ENCODE data around the gene SCYGR5. TPM values are rescaled to one million over a fixed set of nuclear protein-coding genes. Genes with fewer than 3 reads are reported as not detected.
"Not testable (repeated sequence)": the region's sequence is repeated elsewhere in the genome, so short reads cannot be mapped to it uniquely, and the experiment has no call there.

Gene SCYGR5
- total and polyA plus RNA-seq, 5 donors, result not detected

DNA sequence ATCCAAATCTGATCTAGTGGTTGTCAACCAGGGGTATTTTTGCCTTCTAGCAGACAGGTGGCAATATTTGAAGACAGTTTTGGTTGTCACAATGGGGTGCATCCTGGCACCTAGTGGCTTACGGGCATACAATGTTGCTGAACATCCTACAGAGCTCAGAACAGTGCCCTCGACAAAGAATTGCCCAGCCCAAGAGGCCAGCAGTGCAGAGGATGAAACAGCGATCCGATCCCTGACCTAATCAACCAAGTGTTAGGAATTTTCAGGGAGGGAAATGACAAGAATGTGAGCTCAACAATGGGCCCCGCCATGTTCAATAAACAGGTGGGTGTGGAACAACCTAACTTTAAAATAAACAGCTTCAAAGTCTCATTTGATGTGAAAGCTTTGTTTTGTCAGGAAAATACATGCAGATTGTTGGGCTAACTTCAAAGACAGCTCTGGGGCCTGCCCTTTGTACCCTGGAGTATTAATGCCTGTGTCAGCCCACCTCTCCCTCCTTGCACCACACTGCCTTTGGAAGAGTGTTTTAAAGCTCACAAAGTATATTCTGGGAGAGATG, 22.5 kb upstream of the SCYGR5 start:
- WGBS, result 85% methylated on average over 5 of the region's 5 CpGs
- no peak overlapping the region for H3K27ac ChIP-seq (ENCODE audit: low read length)
- intact Hi-C loops (cut with DNase I), result no loop called here
- ATAC-seq (no peak), DNase-seq (no peak)
- peaks cover 2% of the 10 kb centered on the region for H3K27me3 ChIP-seq (ENCODE audit: control insufficient read depth, insufficient read depth)
- H3K4me1 ChIP-seq (ENCODE audit: control insufficient read depth, insufficient read depth, low read length), result no peaks in the 10 kb centered on the region
- H3K4me3 ChIP-seq (ENCODE audit: low read length), result no peak overlapping the region
- H3K9me3 ChIP-seq (ENCODE audit: control insufficient read depth, low read length), result no peaks in the 10 kb centered on the region

- no peaks in the 10 kb centered on the region for H3K27me3 ChIP-seq (ENCODE audit: control insufficient read depth, insufficient read depth)
These were observed 13.2 kb upstream of the SCYGR5 start for GRCh38 chr2:227653419-227653818.

DNA sequence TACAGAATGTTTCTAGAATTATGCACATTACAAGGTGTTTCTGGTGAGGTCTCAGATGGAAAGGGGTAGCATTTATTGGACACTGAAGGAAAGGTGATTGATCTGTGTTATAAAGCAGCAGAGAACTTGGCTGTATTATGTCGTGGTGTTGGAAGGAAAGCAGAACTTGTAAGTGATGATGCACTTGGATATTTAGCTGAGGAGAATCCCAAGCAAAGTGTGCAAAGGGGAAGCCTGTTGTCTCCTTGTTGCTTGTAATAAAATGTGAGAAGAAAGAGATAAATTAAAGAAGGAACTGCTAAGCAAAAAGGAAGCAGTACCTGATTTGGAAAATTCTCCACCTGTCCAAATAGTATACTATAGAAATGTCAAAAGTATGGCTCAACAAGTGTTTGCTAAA, 12.2 kb upstream of the SCYGR5 start:
- Histone ChIP-seq H3K27ac (ENCODE audit: low read length) (no peak overlapping the region), H3K9me3 (ENCODE audit: control insufficient read depth, low read length) (no peaks in the 10 kb centered on the region), H3K4me3 (ENCODE audit: low read length) (no peak overlapping the region), H3K4me1 (ENCODE audit: control insufficient read depth, insufficient read depth, low read length) (peaks cover 2% of the 10 kb centered on the region), H3K27me3 (ENCODE audit: control insufficient read depth, insufficient read depth) (no peaks in the 10 kb centered on the region)
- no peak for ATAC-seq
- intact Hi-C loops (cut with DNase I), result no loop called here
- 70% methylated on average over 1 of the region's 1 CpG for WGBS
- no peak for DNase-seq

More at GRCh38 chr2:227653419-227653818, 13.2 kb upstream of the SCYGR5 start:
- Histone ChIP-seq H3K9me3 (ENCODE audit: control insufficient read depth, low read length) (no peaks in the 10 kb centered on the region), H3K27ac (ENCODE audit: low read length) (no peak overlapping the region), H3K4me1 (ENCODE audit: control insufficient read depth, insufficient read depth, low read length) (peaks cover 2% of the 10 kb centered on the region), H3K4me3 (ENCODE audit: low read length) (no peak overlapping the region)
- ATAC-seq (no peak), DNase-seq (no peak)
- WGBS, result 43% methylated on average over 4 of the region's 4 CpGs
- intact Hi-C loops (cut with DNase I), result no loop called here

DNA sequence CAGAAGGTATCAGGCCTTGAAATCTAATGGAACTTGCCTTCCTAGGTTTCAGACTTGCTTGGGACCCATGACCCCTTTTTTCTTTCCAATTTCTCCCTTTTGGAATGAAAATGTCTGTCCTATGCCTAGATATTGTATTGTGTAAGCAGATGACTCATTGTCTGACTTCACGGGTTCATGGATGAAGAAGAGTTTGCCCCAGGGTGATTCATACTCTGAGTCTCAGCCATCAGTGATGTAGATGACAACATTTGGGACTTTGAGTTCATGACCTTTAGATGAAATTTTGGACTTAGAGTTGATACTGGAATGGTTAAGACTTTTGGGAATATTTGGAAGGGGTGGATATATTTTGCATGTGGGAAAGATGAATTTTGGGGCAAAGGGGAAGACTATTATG, 11.2 kb upstream of the SCYGR5 start:
- intact Hi-C loops (cut with DNase I), result loop anchor here in 3 of 4 donors (5.0 kb wide), 1 partner anchor 112 kb away; no protein-coding TSS in a partner anchor
- WGBS, result 29% methylated on average over 1 of the region's 1 CpG
- H3K27me3 ChIP-seq (ENCODE audit: control insufficient read depth, insufficient read depth), result no peaks in the 10 kb centered on the region
- H3K9me3 ChIP-seq (ENCODE audit: control insufficient read depth, low read length), result no peaks in the 10 kb centered on the region
- no peak overlapping the region for H3K4me3 ChIP-seq (ENCODE audit: low read length)
- peaks cover 2% of the 10 kb centered on the region for H3K4me1 ChIP-seq (ENCODE audit: control insufficient read depth, insufficient read depth, low read length)
- DNase-seq (no peak), ATAC-seq (peak; percentile 83 to 88)
- no peak overlapping the region for H3K27ac ChIP-seq (ENCODE audit: low read length)

DNA sequence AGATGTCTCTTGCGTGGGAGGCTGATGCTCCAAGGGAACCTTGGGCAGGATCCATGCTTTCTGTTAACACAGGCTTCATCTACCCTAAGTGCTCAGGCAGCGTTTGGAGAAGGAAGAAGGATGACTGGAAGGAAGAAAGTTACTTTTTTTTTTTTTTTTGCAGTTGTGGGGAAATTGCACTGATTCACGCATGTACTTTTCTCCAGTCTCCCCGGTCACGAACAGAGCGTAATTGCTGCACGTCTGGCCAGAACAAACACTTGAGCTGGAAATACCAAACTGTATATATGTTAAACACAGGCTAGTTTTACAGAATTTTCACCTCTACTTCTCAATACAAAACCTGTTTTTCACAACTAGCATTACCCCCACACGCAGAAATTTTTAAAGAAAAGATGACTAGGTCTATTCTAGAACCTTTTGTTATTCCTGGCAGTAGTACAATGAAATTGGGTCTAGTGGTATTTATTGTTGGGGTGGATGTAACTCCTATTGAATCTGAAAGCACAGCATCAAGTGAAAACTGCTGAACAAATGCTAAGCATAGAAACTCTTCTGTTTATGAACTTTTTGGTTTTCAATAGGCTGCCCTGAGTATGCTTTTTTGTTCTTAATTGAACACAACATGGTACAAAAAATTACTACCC, 9.3 kb upstream of the SCYGR5 start:
- H3K4me1 ChIP-seq (ENCODE audit: control insufficient read depth, insufficient read depth, low read length), result peaks cover 2% of the 10 kb centered on the region
- intact Hi-C loops (cut with DNase I), result loop anchor here in 3 of 4 donors (5.0 kb wide), 1 partner anchor 110 kb away; no protein-coding TSS in a partner anchor
- H3K4me3 ChIP-seq (ENCODE audit: low read length), result no peak overlapping the region
- no peak for ATAC-seq
- 57% methylated on average over 8 of the region's 8 CpGs for WGBS
- no peaks in the 10 kb centered on the region for H3K27me3 ChIP-seq (ENCODE audit: control insufficient read depth, insufficient read depth)
- H3K9me3 ChIP-seq (ENCODE audit: control insufficient read depth, low read length), result no peaks in the 10 kb centered on the region
- H3K27ac ChIP-seq (ENCODE audit: low read length), result no peak overlapping the region
- no peak for DNase-seq

- ATAC-seq, result no peak
- H3K4me1 ChIP-seq (ENCODE audit: control insufficient read depth, insufficient read depth, low read length), result no peaks in the 10 kb centered on the region
- WGBS, result 37% methylated on average over 7 of the region's 7 CpGs
- H3K27me3 ChIP-seq (ENCODE audit: control insufficient read depth, insufficient read depth), result no peaks in the 10 kb centered on the region
- DNase-seq, result no peak
- intact Hi-C loops (cut with DNase I), result no loop called here
- no peak overlapping the region for H3K27ac ChIP-seq (ENCODE audit: low read length)
- no peak overlapping the region for H3K4me3 ChIP-seq (ENCODE audit: low read length)
- no peaks in the 10 kb centered on the region for H3K9me3 ChIP-seq (ENCODE audit: control insufficient read depth, low read length)
These were observed 5.5 kb upstream of the SCYGR5 start for GRCh38 chr2:227661025-227661649.

DNA sequence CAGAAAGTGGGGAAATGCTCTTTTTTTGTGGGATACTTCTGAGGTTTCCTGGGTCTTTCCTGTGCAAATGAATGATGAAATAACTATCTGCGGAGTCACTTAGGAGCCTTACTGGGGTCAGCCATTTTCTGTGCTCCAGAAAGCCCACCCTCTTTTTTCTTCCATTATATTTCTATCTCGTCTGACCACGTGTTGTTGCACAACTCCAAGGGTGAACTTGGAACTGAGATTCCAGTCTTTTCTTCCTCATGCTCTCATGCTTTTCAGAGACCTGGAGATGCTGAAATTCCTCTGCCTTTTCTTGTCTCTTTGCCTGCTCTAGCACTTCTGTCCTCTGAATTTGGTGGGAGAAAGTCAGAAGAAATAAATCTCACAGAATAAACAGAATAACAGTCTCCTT, 4.8 kb upstream of the SCYGR5 start:
- no peaks in the 10 kb centered on the region for H3K4me1 ChIP-seq (ENCODE audit: control insufficient read depth, insufficient read depth, low read length)
- H3K4me3 ChIP-seq (ENCODE audit: low read length), result no peak overlapping the region
- no peak overlapping the region for H3K27ac ChIP-seq (ENCODE audit: low read length)
- intact Hi-C loops (cut with DNase I), result no loop called here
- ATAC-seq, result no peak
- H3K9me3 ChIP-seq (ENCODE audit: control insufficient read depth, low read length), result no peaks in the 10 kb centered on the region
- 45% methylated on average over 3 of the region's 3 CpGs for WGBS
- no peak for DNase-seq
- H3K27me3 ChIP-seq (ENCODE audit: control insufficient read depth, insufficient read depth), result no peaks in the 10 kb centered on the region

DNA sequence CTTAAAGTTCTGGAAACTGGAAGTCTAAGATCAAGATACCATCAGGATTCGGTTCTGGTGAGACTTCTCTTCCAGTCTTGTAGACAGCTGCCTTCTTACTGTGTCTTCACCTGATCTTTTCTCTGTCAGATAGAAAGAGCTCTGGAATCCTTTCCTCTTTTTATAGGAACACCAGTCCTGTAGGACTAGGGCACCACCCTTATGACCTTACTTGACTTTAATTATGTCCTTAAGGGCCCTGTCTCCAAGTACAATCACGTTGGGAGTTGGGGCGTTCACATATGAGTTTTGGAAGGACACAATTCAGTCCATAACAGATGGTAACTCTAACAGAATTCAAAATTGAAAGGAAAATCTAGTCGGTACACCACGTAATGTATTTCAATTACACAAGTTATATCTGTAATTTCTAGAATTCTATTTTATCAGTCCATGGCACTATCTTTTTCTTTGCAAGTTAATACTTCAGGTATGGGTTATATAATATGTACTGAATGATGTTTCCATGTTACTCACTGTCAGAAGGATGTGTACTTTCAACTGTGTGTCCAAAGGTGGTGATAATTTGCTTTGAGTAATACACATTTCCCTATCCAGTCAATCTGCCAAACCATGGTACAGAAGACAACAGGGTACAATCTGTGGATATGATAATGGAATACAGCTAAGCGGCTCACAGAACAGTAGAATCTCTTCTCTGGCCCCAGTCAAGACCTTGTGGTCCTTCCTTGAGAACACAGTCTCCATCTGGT, 1.2 kb upstream of the SCYGR5 start:
- H3K27me3 ChIP-seq (ENCODE audit: control insufficient read depth, insufficient read depth), result no peaks in the 10 kb centered on the region
- no peaks in the 10 kb centered on the region for H3K4me1 ChIP-seq (ENCODE audit: control insufficient read depth, insufficient read depth, low read length)
- H3K4me3 ChIP-seq (ENCODE audit: low read length), result no peak overlapping the region
- intact Hi-C loops (cut with DNase I), result no loop called here
- no peak for DNase-seq
- ATAC-seq, result no peak
- WGBS, result 83% methylated on average over 6 of the region's 6 CpGs
- H3K27ac ChIP-seq (ENCODE audit: low read length), result no peak overlapping the region
- H3K9me3 ChIP-seq (ENCODE audit: control insufficient read depth, low read length), result no peaks in the 10 kb centered on the region

- H3K4me3 ChIP-seq (ENCODE audit: low read length), result no peak overlapping the region
- 61% methylated on average over 3 of the region's 3 CpGs for WGBS
- no peaks in the 10 kb centered on the region for H3K27me3 ChIP-seq (ENCODE audit: control insufficient read depth, insufficient read depth)
- no peak for ATAC-seq
- DNase-seq, result no peak
- no peaks in the 10 kb centered on the region for H3K4me1 ChIP-seq (ENCODE audit: control insufficient read depth, insufficient read depth, low read length)
- H3K27ac ChIP-seq (ENCODE audit: low read length), result no peak overlapping the region
- intact Hi-C loops (cut with DNase I), result no loop called here
- H3K9me3 ChIP-seq (ENCODE audit: control insufficient read depth, low read length), result no peaks in the 10 kb centered on the region
These were observed 4.7 kb downstream of the SCYGR5 start for GRCh38 chr2:227671170-227671905.

GRCh38 chr2:227673620-227674019, 7.0 kb downstream of the SCYGR5 start:
- ATAC-seq; H3K4me3 ChIP-seq (ENCODE audit: low read length); H3K27ac ChIP-seq (ENCODE audit: low read length); intact Hi-C loops (cut with DNase I); H3K9me3 ChIP-seq (ENCODE audit: control insufficient read depth, low read length); DNase-seq; H3K4me1 ChIP-seq (ENCODE audit: control insufficient read depth, insufficient read depth, low read length); H3K27me3 ChIP-seq (ENCODE audit: control insufficient read depth, insufficient read depth): not testable (repeated sequence)
- WGBS, result 70% methylated on average over 5 of the region's 5 CpGs
